Prostate gland (tissue), 2 donors: Measurements from ENCODE around the gene FUT8.

ENCODE experiments used
- POLR2A ChIP-seq: fragments of 450-650 bp; IDR thresholded peaks from one replicate; pipeline ENCODE4 v1.6.1; 2016; ENCODE audit warnings: antibody characterized with exemption, mild to moderate bottlenecking
- POLR2AphosphoS5 ChIP-seq: sonication (generic); formaldehyde crosslinking; IDR thresholded peaks from one replicate; pipeline ENCODE4 v1.6.1; 2017; ENCODE audit warnings: antibody characterized with exemption
- TF ChIP-seq, protein P1 (sequence below), 4 experiments: fragments of 200-600 bp in 2 of 4; fragments of 450-650 bp in 2 of 4; sonication (generic) in 2 of 4; IDR thresholded peaks; 1 replicate in 3 of 4; 2 replicates in 1 of 4; pipeline ENCODE4 v1.5.1; 2016 to 2019; ENCODE audit warnings: antibody characterized with exemption in 4 of 4, mild to moderate bottlenecking in 2 of 4, moderate library complexity in 2 of 4

DNA sequence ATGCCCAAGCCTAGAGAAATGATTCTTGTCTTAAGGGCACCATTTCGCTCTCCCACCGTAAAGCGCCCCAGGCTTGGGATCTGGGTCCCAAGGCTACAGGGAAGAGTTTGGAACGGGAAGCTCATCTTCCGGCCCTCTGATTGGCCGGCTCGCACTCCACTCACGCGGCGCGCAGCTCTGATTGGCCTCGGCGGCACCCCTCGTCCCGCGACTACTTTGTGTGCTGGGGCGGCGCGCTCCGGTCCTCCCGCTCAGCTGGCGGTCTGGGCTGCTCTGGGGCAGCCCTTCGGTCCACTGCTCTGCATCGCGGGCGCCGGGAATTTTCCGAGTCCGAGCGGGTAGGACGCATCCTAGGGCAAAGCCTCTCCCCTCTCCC, 886 bp upstream of the FUT8 start:
- TF ChIP-seq POLR2AphosphoS5 (peak; percentile 81), POLR2A (peak; percentile 69)
- TF ChIP-seq, protein P1, sequence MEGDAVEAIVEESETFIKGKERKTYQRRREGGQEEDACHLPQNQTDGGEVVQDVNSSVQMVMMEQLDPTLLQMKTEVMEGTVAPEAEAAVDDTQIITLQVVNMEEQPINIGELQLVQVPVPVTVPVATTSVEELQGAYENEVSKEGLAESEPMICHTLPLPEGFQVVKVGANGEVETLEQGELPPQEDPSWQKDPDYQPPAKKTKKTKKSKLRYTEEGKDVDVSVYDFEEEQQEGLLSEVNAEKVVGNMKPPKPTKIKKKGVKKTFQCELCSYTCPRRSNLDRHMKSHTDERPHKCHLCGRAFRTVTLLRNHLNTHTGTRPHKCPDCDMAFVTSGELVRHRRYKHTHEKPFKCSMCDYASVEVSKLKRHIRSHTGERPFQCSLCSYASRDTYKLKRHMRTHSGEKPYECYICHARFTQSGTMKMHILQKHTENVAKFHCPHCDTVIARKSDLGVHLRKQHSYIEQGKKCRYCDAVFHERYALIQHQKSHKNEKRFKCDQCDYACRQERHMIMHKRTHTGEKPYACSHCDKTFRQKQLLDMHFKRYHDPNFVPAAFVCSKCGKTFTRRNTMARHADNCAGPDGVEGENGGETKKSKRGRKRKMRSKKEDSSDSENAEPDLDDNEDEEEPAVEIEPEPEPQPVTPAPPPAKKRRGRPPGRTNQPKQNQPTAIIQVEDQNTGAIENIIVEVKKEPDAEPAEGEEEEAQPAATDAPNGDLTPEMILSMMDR (IDR thresholded peaks at IDR 0.05): peak in 1 of 4 experiments; percentile 18
